HL-60/S4 (cell line): ENCODE results near the gene RUNX1.

ENCODE experiments used
- in situ Hi-C: fragments of 300-500 bp; cut with MboI; formaldehyde crosslinking; loops from 2 replicates; pipeline ENCODE4 v1.14.3; 2022; ENCODE audit warnings: low sequenced_read_pairs

The RUNX1 gene

DNA sequence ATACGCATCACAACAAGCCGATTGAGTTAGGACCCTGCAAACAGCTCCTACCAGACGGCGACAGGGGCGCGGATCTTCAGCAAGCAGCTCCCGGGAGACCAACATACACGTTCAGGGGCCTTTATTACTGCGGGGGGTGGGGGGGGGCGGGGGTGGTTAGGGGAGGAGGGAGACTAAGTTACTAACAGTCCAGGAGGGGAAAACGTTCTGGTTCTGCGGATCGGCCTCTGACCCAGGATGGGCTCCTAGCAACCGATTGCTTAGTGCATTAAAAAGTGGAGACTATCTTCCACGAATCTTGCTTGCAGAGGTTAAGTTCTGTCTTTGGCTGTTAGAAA lies 162.0 kb downstream of the RUNX1 start:
- in situ Hi-C loops: loop anchor here (10.0 kb wide), 1 partner anchor 518 kb away; no protein-coding TSS in a partner anchor

DNA sequence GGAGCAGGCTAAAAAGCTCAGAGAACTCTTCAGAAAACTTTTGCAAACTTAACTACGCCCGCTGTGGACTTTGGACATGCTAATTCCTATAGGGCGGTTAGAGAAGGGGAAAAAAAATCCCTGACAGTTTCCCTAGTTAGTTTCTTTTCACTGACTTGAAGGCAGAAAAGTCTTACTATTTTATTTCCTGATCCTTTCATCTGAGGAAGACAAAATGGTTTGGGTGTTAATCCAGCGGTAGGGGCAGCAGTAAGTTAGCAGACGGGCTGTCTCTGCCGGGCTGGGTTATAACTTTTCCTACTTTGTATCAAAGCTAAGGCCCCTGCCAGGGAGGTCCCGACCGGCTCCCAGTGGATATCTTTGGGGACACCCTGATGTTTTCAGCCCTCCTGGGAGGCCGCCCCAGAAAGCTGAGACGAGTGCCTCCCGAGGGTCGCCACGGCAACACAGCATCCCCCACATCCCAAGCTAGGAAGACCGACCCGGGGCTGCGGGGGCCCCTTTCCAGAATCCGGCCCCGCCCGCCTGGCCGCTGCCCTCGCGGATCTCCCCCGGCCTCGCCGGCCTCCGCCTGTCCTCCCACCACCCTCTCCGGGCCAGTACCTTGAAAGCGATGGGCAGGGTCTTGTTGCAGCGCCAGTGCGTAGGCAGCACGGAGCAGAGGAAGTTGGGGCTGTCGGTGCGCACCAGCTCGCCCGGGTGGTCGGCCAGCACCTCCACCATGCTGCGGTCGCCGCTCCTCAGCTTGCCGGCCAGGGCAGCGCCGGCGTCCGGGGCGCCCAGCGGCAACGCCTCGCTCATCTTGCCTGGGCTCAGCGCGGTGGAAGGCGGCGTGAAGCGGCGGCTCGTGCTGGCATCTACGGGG lies 162.6 kb downstream of the RUNX1 start:
- in situ Hi-C loops: loop anchor here (10.0 kb wide), 1 partner anchor 518 kb away; no protein-coding TSS in a partner anchor

GRCh38 chr21:34885626-34886239 lies 163.4 kb downstream of the RUNX1 start:
- in situ Hi-C loops: loop anchor here (10.0 kb wide), 1 partner anchor 519 kb away; no protein-coding TSS in a partner anchor

GRCh38 chr21:34885125-34885524 lies 164.0 kb downstream of the RUNX1 start:
- in situ Hi-C loops: loop anchor here (10.0 kb wide), 1 partner anchor 520 kb away; no protein-coding TSS in a partner anchor

- in situ Hi-C loops: loop anchor here (10.0 kb wide), 1 partner anchor 520 kb away; no protein-coding TSS in a partner anchor
These were observed 164.7 kb downstream of the RUNX1 start for GRCh38 chr21:34884346-34884929.

- in situ Hi-C loops: loop anchor here (10.0 kb wide), 1 partner anchor 521 kb away; no protein-coding TSS in a partner anchor
These were observed 165.4 kb downstream of the RUNX1 start for GRCh38 chr21:34883491-34884271.

DNA sequence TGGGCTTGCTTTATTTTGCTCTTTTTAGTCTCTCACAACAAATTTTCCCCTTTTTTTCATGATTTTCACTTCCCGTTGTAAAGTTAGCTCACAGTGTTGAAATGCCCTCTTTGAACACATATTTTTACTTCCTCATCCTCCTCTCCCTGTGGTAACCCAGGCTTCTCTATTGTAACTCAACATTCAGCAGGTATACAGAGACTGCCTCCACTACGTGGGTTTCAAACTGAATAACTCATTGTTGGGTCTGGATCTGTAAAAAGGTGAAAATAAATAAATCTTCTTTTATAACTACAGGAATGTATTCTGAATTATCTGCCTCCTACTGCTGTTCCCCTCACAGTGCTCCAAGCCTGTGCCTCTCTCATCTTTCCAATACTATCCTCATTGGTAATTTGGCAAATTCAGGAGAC lies 166.4 kb downstream of the RUNX1 start:
- in situ Hi-C loops: loop anchor here (10.0 kb wide), 1 partner anchor 522 kb away; no protein-coding TSS in a partner anchor

DNA sequence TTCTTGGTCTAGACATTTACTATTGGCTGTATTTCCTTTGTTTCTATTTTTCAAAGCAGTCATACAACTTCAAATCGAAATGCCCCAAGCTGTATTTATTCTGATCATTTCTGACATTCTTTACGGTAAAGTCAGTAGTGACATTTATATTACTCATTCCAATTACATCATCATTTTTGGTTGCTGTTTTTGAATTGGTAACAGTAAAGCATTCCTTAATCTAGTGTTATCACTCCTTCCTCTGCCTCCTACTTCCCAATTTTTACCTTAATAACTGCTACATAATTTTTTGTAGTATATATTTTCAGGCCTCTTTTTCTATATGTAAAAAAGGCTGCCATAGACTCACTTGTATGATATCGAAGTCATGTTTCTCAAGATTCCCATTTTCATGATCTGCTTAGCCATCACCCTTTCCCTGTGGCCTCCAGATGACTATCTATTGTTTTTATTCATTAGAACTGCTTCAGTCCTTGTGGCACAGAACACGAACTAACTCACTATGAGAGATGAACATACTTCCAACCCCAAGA lies 167.2 kb downstream of the RUNX1 start:
- in situ Hi-C loops: loop anchor here (10.0 kb wide), 1 partner anchor 523 kb away; no protein-coding TSS in a partner anchor

DNA sequence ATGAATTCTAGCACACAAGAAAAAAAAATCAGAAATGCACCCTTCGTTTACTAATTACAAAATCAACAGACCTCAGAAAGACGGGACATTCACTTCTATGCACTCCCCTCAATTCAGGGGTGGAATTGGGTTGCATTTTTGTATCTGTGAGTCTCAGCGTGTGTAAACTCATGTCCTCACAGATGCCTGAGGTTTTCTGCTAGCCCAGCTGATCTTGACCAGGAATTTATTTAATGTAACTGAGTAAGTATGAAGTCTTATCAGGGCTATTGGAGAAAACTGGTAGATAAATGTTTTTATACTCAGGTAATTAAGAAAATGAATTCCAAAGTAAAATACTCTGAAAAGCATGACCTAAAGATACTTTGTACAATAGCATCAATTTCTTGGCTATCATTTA lies 167.7 kb downstream of the RUNX1 start:
- in situ Hi-C loops: loop anchor here (10.0 kb wide), 1 partner anchor 523 kb away; no protein-coding TSS in a partner anchor

- in situ Hi-C loops: loop anchor here (10.0 kb wide), 1 partner anchor 524 kb away; no protein-coding TSS in a partner anchor
These were observed 168.7 kb downstream of the RUNX1 start for GRCh38 chr21:34880401-34880800.

- in situ Hi-C loops: no loop called here
These were observed 170.2 kb downstream of the RUNX1 start for GRCh38 chr21:34878940-34879339.

- in situ Hi-C loops: no loop called here
These were observed 170.6 kb downstream of the RUNX1 start for GRCh38 chr21:34878501-34878900.

- in situ Hi-C loops: no loop called here
These were observed 171.5 kb downstream of the RUNX1 start for GRCh38 chr21:34877485-34878128.

- in situ Hi-C loops: no loop called here
These were observed 173.3 kb downstream of the RUNX1 start for GRCh38 chr21:34875830-34876229.

- in situ Hi-C loops: no loop called here
These were observed 174.2 kb downstream of the RUNX1 start for GRCh38 chr21:34874684-34875513.

DNA sequence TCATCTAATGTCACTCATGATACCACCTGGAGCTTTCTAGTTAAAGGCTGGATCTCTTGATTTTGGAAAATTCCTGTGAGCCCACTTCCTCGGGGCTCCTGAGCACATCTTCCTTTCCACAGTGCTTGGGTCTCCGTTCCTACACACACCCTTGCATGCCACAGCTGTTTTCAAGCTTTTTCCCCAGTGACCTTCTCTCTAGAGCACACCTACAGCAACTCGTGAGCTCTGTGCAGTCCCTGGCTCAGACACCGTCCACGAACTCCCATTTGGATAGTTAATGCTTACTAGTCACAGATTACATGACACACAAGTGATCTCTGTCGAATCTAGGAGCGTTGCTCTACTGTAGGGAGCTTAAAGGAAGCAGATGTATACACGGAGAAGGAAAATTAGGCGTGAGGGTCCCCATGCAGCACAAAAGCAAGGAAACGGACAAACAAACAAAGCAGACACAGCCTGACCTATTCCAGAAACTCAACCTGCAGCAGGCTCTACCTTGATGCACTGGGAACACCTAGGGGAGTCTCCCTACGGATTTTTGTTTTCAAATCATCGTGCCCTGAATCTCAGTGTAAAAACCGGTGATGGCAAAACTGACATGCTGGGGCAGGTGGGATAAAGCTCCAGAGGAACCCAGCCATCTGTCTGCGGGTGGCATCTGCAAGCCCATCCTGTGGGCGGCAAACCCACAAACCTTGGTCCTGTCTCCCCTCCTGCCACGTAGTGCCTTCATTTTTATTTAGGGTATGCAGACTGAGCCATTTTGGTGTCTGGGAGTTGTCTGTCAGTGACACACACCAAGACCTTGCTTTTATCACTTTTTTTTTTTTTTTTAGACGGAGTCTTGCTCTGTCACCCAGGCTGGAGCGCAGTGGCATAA lies 177.8 kb downstream of the RUNX1 start:
- in situ Hi-C loops: no loop called here

- in situ Hi-C loops: no loop called here
These were observed 178.9 kb downstream of the RUNX1 start for GRCh38 chr21:34870246-34870645.

DNA sequence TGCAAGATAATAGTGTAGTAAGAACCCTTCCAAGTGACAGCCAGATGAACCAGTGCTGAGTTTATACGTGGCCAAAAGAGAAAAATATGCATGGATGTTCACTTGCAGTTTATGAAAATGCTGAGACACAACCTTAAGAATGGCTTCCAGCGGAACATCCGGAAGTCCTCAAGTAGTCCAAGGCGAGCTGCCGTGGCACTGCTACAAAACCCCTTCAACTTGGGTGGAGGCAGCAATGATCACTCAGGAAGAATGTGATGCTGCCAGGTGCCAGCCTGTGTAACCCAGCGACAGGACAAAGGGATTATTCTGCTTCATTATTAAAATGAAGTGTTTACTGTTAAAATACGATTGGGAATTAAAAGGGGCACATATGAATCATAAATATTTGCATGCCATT lies 179.6 kb downstream of the RUNX1 start:
- in situ Hi-C loops: no loop called here
